Activated CD4-positive, alpha-beta T cell treated with anti-CD3 and anti-CD28 coated beads, Interleukin-2, amount 50 U/mL, for 4 hours (primary cell): ENCODE results near the gene THOC7.
A peak's percentile ranks its signal among the peaks of the same experiment; 100 is the strongest.

ENCODE experiments used
- DNase-seq, 2 experiments: peaks; one replicate each; pipeline ENCODE4 v3.0.0-alpha.2; 2020

Gene THOC7

GRCh38 chr3:63863150-63864007, at the start of gene THOC7, which contains the start of gene ATXN7:
Gene THOC7 (minus strand): TSS chr3:63863805. CDS start chr3:63863790, 15 bp downstream.
Gene ATXN7 (plus strand): TSS chr3:63863867. CDS start chr3:63912599, 48,732 bp downstream.
- DNase-seq: peak; percentile 60 to 66

DNA sequence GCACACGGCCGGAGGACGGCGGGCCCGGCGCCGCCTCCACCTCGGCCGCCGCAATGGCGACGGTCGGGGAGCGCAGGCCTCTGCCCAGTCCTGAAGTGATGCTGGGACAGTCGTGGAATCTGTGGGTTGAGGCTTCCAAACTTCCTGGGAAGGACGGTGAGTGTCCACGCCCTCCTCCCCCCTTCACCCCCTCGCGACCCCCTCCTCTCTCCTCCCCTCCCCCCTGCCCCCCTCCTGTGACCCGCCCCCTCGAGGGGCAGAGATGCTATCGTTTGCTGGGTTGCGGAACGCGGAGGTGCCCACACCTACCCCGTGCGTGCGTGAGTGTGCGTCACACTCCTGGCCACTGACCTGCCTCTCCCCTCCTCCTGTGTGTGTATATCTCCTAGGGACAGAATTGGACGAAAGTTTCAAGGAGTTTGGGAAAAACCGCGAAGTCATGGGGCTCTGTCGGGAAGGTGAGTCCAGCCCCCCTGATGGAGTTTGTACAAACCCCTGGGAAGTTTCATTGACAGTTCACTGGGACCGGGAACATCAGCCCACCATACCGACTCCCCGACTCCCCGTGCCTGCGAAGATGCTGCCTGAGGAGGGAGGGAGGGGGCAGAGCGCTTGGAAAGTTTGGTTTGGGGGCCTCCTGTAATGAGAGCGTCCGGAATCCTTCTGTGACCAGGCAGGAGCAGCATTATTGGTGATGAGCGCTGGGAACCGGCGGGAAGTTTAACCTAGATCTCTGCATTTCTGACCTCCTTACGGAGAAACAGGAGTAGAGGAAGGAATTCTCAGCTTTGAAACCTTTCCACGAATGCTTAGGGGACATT, 49.4 kb upstream of the THOC7 start:
- peak; percentile 38 to 45 for DNase-seq

GRCh38 chr3:63911873-63912767, 48.5 kb upstream of the THOC7 start, which contains the start of gene SCAANT1:
Gene SCAANT1 (minus strand): TSS chr3:63912383.
- peak; percentile 79 to 85 for DNase-seq

- no peak for DNase-seq
Observed at GRCh38 chr3:63911509-63911872, 47.9 kb upstream of the THOC7 start.

GRCh38 chr3:63910891-63911290, 47.3 kb upstream of the THOC7 start:
- DNase-seq: no peak

- DNase-seq: no peak
Observed at GRCh38 chr3:63910001-63910400, 46.4 kb upstream of the THOC7 start.

GRCh38 chr3:63909431-63909830, 45.8 kb upstream of the THOC7 start:
- DNase-seq: no peak

DNA sequence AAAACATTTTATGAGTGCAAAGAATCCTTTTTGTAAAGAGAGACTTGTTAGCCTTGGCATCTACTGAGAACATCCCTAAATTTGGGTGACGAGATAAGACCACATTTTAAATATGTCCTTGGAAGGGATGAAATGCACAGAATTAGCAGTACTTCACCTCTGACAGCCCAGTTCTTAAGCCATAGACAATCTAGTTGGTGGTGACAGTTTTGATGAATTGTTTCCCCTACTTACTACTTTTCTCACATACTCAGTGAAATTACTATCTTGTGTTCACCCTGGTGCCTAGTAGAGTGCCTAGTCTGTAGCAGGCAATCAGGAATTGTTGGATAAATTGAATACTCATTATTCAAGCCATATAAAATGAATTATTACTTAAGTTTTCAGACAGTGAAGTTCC, 45.2 kb upstream of the THOC7 start:
- DNase-seq: no peak

- DNase-seq: no peak
Observed at GRCh38 chr3:63908081-63908736, 44.6 kb upstream of the THOC7 start.

GRCh38 chr3:63905731-63906620, 42.4 kb upstream of the THOC7 start:
- DNase-seq: no peak

GRCh38 chr3:63900459-63900858, 36.9 kb upstream of the THOC7 start:
- DNase-seq: no peak

GRCh38 chr3:63900010-63900409, 36.4 kb upstream of the THOC7 start:
- no peak for DNase-seq

- no peak for DNase-seq
Observed at GRCh38 chr3:63896332-63897030, 32.9 kb upstream of the THOC7 start.

- DNase-seq: no peak
Observed at GRCh38 chr3:63895422-63896189, 32.0 kb upstream of the THOC7 start.

GRCh38 chr3:63892773-63893352, 29.3 kb upstream of the THOC7 start:
- DNase-seq: no peak

DNA sequence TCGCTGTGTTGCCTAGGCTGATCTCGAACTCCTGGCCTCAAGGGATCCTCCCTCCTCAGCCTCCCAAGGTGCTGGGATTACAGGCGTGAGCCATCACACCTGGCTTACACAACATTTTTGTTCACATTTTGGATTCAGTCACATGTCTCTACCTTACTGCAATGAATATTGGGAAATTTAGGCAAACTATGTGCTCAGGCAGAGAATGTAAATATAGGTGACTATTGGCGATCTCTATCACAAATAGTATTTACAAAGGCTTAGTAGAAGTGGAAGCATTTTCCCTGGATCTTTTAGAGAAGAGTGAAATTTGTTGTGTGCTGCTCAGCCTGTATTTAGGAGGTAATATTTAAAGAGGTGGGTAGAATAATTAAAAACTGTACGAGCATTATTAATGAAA, 27.9 kb upstream of the THOC7 start:
- DNase-seq: no peak

DNA sequence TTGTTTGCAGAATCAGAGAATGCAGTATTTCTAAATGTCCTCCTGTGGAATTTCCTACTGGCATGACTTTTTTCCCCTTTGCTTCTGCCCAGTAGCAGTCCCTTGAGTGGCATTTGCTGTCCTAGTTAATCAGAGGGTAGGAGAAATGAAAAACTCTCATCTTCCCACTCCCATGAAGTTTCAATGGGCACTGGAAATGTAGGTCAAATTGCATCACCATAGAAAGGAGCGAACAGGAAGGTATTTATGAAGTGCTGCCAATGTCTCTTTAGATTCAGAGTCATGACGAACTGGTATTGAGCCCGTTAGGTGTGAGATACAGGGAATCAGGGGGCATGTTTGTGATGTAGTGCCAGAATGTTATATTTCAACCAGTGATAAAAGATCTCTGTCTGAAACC, 23.3 kb upstream of the THOC7 start:
- no peak for DNase-seq

DNA sequence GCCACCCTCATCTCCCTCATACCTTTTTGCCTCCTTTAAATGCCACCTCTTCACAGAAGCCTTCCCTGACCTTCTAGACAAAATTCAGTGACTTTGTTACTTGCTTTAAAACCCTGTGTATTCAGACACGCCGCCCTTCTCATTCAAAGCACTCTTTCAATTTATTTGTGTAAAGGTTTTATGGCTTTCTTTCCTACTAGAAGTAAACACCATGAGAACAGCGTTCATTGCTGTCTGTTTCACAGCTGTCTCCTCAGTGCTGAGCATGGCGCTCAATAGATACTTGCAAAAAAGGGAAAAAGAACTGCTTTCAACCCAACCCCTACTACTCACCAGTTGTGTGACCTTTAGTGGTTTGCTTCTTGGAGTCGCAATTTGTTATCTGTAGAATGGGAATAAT, 17.0 kb upstream of the THOC7 start:
- DNase-seq: no peak

DNA sequence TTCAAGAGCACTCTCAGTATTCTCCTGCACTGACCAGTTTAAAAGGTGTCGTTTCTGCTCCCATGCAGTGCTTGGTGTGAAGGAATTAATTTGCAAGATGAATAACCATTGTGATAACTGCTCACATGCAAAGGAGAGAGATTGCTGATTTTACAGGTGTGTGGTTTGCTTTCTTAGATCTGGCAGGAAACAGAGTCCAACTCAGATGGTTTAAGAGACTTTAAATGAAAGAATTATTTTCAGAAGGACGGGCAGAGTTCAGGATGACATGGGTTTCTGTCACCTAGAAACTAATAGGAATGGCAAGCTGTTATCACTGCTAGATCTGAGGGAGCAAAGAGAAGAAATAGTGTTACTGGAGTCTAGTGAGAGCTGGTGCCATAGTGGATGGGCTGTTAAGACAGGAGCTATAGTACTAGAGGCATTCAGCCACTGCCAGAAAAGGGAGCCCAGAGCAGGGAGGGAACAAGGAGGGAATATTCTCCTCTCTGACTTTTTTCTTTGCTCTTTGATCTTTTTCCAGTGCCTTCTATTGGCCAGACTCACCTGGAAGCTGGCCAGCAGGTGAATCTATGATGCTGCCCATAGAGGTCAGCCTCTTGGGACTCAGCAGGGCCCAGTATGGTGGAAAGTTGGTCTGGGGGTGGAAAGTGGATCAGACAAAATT, 14.9 kb upstream of the THOC7 start:
- no peak for DNase-seq
